IPS DF 6.9 (cell line): Measurements from ENCODE around the gene PTOV1.

Source experiments
- DNase-seq: peaks from one replicate; pipeline ENCODE4 v3.0.0-alpha.2; 2013; ENCODE audit warnings: low read depth, low spot score
- H3K27ac ChIP-seq: one replicate; pipeline ENCODE4 v1.5.1; 2013; ENCODE audit warnings: low read length, control low read depth
- H3K27me3 ChIP-seq: 2 replicates; pipeline ENCODE4 v1.6.1; 2013; ENCODE audit warnings: mild to moderate bottlenecking, low read length; ENCODE audit not compliant: control insufficient read depth, insufficient read depth
- H3K36me3 ChIP-seq: 2 replicates; pipeline ENCODE4 v1.6.1; 2013; ENCODE audit warnings: low read length; ENCODE audit not compliant: control insufficient read depth, insufficient read depth
- H3K4me1 ChIP-seq: 2 replicates; pipeline ENCODE4 v1.6.1; 2013; ENCODE audit warnings: low read length; ENCODE audit not compliant: control insufficient read depth, insufficient read depth
- H3K4me3 ChIP-seq: 2 replicates; pipeline ENCODE4 v1.5.1; 2013; ENCODE audit warnings: mild to moderate bottlenecking, low read length
- H3K9me3 ChIP-seq: 2 replicates; pipeline ENCODE4 v1.6.1; 2013; ENCODE audit warnings: low read length, inconsistent platforms; ENCODE audit not compliant: control insufficient read depth, insufficient read depth
- WGBS: extraction: QIAGEN DNeasy Blood & Tissue Kit; methylation state at CpG from one replicate; pipeline ENCODE4 v1.1.7; 2013; ENCODE audit warnings: mixed read lengths, missing lambda C conversion rate; ENCODE audit not compliant: insufficient read length, insufficient coverage; 5-methylcytosine and 5-hydroxymethylcytosine counted together

The PTOV1 gene

DNA sequence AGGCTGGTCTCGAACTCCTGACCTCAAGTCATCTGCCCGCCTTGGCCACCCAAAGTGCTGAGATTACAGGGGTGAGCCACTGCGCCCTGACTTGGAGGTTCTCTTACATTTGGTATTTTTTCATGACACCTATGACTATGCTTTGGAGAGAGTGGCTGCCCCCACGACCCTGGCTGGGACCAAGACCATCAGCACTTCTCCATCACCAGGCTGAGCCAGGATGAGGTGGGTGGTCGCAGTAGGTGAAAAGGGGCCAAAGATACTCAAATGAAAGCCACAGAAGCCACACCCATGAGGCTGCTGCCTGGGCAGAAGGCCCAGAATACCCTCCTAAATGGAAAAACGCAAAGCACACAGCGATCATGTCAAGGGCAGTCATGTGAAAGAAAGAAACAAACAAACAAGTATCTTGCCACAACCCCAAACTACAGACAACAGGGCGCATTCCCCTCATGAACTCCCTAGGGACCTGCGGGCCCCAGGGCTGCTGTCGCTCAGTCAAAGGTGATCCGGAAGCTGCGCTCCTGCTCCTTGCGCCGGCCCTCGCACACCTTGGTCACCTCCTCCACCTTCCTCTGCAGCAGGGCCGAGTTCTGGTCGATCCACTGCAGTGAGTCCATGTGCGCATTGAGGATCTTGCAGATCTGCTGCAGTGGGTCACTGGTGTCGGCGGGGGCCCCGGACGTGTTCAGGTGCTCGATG, 56.9 kb downstream of the PTOV1 start:
- no CpG with 5 or more reads among the region's 23 CpGs for WGBS
- Histone ChIP-seq H3K9me3 (no peaks in the 10 kb centered on the region), H3K27me3 (no peaks in the 10 kb centered on the region), H3K4me3 (no peak overlapping the region), H3K27ac (no peak overlapping the region), H3K36me3 (peaks cover 17% of the 10 kb centered on the region), H3K4me1 (peaks cover 2% of the 10 kb centered on the region; the same call in 1 of the 2 replicates)
- DNase-seq: no peak

DNA sequence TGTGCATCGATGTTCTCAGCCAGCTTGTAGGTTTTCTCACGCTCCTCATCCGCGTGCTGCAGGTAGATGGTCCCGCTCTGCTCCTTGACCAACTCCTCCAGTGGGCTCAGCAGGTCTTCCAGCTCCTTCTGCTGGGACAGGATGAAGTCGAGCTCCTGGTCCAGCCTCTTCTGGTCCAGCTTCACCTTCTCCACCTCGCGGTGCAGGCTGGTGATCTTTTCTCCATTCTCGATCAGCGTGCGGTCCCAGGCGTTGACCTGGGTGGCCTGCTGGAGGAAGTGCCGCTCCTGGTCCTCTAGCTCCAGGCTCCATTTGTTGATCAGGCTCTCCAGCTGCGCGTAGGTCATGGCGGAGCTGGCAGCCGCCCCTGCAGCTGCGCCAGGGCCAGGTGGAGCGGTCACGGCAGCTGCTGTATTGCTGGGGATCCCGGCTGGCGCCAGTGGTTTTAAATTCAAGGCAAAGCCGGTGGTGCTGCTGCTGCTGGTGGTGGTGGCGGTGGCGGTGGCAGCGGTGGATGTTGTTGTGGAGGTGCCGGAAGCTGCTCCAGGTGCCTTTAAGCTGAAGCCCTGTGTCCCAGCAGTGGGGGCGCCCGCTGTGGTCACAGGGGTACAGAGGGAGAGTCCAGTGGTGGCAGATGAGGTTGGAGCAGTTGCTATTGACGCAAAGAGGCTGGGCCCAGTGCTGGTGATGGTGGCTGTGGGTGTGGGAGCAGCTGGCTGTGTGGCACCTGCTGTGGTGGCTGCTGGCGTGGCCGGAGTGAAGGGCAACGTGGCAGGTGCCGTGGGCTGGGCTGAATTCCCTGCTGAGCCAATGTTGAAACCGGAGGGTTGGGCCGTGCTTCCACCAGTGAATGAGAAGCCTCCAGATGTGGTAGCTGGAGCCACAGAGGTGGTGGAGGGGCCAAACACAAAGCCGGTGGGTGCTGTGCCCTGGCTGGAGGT, 57.8 kb downstream of the PTOV1 start:
- H3K36me3 ChIP-seq: peaks cover 17% of the 10 kb centered on the region
- H3K4me1 ChIP-seq: peaks cover 2% of the 10 kb centered on the region; the same call in 1 of the 2 replicates
- no peak overlapping the region for H3K27ac ChIP-seq

DNA sequence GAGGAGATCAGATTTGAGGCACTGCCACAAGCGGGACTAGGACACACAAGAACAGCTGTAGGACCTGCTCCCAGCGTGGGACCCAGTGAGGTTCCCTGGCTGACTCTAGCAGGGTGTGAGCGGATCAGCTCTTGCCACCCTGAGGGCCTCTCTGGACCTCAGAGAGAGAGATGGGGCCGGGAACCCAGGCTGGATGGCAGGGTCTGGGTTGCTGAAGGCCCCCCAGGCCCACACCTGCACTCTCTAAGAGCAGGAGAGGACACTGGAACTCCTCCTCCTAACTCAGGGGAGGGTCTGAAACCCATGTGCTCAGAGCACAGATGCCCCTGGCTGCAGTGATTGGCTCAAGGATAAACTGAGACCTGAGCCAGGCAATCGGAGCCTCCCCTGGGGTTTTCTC, 59.2 kb downstream of the PTOV1 start:
- H3K9me3 ChIP-seq: no peaks in the 10 kb centered on the region
- no peaks in the 10 kb centered on the region for H3K27me3 ChIP-seq
- no peak overlapping the region for H3K4me3 ChIP-seq
- peaks cover 2% of the 10 kb centered on the region; the same call in 1 of the 2 replicates for H3K4me1 ChIP-seq
- H3K27ac ChIP-seq: no peak overlapping the region
- DNase-seq: no peak
- peaks cover 19% of the 10 kb centered on the region for H3K36me3 ChIP-seq
- WGBS: no CpG with 5 or more reads among the region's 5 CpGs

More for the DNA sequence above, 57.8 kb downstream of the PTOV1 start:
- Histone ChIP-seq H3K9me3 (no peaks in the 10 kb centered on the region), H3K4me3 (no peak overlapping the region), H3K27me3 (no peaks in the 10 kb centered on the region)
- no CpG with 5 or more reads among the region's 37 CpGs for WGBS
- DNase-seq: no peak
